IPS DF 19.7 (cell line): Measurements from ENCODE around the gene PTPRR.
"Not testable (repeated sequence)": the region's sequence is repeated elsewhere in the genome, so short reads cannot be mapped to it uniquely, and the experiment has no call there.

ENCODE experiments used
- DNase-seq: peaks from one replicate; pipeline ENCODE4 v3.0.0-alpha.2; 2013; ENCODE audit warnings: low read depth, low spot score

PTPRR gene

DNA sequence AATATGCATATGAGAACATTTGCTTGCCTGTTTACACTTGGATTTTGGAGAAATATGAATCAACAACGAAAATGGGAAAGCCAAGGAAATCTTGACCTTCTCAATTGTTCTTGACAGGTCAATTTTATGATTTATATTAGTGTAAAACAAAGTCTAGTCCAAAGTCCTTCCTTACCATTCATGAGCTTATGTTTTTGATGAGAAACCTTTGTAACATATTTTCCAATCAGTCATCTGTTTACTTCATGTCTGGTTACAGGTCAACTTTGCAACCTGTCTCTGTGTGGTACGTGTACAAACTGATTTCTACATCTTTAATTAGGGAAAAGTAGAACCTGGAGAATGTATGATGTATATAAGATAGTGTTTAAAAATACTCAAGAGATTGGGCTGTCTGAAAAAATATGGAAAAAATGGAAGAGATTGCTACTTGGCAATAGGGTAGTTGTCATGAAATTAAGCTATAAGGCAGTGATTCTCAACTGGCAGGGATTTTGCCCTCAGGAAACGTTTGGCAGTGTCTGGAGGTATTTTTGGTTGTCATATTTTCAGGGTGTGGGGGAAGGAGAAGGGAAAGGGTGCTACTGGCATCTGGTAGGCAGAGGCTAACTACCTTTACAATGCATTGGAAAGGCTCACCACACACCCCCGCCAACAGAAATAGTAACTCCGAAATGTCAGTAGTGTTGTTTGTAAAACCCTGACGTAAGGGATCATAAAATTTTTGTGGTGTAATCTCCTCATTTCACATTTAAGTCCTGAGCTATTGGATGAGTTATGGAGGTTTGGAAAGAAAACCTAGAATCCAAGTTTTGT is 172.9 kb downstream of the PTPRR start:
- no peak for DNase-seq

DNA sequence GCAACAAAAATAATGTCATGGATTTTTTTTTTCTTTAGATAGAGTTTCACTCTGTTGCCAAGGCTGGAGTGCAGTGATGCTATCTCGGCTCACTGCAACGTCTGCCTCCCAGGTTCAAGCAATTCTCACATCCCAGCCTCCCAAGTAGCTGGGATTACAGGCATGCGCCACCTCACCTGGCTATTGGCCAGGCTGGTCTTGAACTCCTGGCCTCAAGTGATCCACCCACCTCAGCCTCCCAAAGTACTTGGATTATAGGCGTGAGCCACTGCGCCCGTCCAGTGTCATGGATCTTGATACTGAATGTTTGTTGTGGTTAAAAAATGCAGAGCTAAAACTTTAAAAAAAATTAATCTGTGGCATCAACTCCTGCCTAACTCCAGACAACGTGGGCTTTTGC is 175.5 kb downstream of the PTPRR start:
- no peak for DNase-seq

DNA sequence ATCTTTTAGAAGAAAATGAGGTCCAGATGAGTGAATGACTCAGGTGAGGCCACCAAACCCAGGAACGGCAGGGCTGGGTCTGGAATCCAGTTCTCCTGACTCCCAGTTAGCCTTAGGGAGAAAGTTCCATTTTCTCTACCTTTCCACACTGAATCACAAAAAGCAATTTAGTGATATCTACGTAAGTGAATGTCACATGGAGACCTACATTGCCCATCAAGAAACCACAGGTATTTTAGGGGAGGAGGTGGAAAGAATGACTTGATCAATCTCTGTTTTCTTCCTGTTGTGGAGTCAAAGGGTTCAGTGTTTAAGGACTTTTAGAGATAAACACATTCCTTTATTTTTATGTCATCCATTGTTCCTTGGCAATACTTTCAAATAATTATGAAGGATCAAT is 176.4 kb downstream of the PTPRR start:
- DNase-seq: no peak

DNA sequence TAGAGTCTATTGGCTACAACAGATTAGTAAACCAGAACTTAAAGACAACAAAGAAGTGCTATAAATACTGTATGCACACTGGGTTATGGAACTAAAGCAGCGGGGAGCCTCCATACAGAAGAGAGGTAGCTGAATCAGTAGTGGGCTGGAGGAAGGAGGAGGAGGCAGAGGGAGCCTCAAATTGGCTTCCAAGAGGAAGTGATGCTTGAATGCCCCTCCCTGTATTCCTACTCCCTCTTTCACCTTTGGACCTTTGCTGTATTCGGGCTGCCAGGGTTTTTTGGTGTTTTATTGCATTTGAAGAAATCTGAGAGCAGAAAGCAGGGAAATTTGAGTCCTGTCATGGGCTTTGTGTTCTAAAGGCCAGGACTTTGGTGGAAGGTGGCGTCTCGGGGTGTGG is 179.3 kb downstream of the PTPRR start:
- DNase-seq: no peak

DNA sequence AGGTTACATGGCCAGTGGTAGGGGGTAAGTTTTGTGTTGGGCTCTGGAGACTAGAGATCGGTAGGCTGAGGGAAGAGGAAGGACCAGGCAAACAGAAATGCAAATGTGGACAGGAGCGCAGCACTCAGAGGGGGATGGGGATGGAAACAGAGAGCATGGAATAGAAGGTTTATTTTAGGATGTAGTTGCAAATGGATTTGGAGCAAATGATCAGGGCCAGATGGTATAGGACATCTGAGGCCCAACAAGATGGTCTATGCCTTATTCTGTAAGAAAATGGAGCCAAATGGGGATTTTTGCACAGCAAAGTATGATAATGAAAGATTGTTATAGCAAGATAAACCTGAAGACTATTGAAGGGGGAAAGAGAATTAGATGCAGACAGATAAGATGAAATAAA is 180.8 kb downstream of the PTPRR start:
- no peak for DNase-seq

DNA sequence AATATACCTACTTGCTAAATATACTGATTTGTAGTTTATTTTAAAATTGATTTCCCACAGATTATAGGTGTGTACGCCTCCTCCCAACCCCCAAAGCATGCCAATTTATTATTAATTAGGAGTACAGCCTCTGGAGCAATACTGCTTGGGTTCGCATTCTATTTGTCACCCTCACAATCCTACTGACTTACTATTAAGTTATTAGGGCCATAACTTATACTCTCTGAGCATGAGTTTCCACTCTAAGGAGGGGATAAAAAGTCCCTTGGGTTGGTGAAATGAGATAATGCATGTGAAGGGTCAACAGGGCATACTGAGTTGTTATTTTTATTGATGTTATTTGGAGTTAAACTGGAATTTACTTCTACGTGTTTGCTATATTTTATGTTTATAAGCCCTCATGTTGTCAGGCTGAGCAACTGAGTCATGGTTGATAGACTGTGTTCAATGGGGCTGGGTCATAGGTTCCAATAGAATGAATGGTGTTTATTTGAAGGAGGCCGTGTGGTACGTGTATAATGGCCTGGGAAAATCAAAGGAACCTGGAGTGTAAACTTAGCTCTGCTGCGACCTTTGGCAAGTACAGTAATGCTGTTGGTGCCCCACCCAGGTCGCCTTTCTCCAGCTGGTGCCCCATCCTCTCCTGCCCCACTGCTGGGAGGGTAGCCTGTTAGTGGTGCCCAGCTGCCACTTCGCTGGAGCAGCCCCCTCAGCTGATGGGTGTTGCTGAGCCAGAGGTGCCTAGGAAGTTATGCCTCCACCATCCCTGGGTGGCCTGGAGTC is 184.0 kb downstream of the PTPRR start:
- DNase-seq: no peak

DNA sequence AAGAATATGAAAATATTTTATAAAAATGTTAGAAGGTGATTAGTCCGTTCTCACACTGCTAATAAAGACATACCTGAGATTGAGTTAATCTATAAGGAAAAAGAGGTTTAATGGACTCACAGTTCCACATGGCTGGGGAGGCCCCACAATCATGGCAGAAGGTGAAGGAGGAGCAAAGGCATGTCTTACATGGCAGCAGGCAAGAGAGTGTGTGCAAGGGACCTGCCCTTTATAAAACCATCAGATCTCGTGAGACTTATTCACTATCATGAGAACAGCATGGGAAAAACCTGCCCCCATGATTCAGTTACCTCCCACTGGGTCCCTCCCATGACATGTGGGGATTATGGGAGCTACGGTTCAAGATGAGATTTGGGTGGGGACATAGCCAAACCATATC is 185.3 kb downstream of the PTPRR start:
- DNase-seq: not testable (repeated sequence)

DNA sequence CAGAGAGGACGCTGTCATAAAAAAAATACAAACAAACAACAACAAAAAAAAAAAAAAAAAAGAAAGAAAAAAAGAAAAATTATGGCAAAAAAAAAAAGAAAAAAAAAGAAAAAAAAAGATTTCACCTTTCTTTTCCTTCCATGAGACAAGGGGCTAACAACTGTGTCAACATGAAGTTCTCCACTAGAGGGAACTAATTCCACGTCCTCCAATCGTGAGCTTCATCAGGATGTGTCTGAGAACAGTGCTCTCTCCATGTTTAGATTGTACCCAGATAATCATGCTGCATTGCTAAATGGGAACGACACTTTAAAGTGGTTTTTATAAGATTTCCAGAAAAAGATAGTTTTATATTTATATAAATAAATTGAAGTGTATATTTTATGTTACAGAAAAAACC is 187.2 kb downstream of the PTPRR start:
- no peak for DNase-seq

DNA sequence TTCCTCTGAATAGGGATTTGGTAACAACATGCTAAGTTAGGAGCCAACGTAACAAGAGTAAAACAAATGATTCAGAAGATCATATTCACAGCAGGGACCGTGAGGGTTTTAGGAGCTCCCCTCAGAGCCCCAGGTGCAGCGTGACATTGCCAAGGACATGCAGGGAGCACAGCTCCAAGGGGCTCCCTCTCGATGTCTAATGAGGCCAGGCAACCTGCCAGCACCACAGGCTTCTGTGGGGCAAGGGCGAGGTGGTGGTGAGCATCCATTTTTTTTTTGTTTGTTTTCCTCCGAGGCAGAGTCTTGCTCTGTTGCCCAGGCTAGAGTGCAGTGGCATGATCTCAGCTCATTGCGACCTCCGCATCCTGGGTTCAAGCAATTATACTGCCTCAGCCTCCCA is 188.3 kb downstream of the PTPRR start:
- no peak for DNase-seq

DNA sequence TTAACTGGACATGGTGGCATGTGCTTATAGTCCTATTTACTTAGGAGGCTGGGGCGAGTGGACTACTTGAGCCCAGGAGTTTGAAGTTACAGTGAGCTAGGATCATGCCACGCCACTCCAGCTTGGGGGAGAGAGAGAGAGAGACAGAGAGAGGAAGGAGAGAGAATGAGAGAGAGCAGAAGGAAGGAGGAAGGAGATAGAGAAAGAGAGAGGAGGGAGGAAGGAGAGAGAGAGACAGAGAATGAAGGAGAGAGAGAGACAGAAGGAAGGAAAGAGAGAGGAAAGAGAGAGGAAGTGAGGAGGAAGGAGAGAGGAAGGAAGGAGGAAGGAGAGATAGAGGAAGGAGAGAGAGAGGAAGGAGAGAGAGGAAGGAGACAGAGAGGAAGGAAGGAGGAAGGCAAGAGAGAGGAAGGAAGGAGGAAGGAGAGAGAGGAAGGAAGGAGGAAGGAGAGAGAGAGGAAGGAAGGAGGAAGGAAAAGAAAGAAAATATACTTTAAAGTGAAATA is 189.8 kb downstream of the PTPRR start:
- no peak for DNase-seq

DNA sequence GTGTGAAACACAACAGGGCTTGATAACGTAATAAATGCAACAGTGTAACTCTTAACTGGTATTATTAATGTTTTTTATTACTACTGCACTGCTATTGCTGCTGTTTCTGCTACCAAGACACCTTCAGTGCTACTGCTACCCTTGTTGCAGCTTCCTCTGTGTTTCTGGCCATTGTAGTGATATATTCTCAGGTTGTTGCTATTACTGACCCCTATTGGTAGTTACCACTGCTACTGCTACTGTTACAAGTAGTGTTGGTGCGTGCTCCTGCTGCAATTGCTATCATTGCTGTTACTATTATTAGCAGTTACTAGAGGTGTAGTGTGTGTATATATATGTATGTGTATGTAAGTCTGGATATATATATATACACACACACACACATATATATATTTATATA is 196.1 kb downstream of the PTPRR start:
- DNase-seq: no peak

DNA sequence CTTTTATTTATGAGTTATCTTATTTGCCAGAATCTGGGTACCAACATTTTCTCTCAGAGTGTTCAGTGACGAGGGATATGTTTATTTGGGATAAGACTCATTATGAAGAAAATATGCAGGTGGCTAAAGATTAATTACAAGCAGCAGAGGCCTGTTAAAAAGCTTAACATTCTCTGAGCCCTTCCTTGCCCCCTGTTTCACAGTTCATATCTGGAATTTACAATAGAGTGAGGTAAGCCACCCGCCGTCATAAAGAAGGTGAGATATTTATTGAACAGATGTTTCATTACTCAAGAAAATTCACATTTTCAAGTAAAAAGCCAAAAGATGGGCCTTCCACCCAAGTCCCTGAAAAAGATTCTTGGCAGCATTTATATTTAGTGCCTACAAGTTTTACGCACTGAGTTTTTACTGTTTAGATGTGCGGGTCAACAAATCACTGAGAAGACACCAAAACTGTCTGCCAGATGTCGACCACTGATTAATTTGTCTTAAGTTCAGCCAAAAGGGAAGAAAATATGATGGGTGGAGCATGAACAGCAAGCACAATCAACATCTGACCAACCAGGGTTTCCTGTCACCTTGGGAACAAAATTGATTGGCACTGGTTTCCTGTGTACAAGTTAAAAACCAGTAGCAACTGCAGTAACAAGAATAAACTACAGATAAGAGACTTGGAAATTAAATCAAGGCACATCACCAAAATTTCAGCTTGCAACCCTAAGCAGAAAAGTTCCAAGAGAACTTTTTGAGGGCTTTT is 197.8 kb downstream of the PTPRR start:
- DNase-seq: no peak

DNA sequence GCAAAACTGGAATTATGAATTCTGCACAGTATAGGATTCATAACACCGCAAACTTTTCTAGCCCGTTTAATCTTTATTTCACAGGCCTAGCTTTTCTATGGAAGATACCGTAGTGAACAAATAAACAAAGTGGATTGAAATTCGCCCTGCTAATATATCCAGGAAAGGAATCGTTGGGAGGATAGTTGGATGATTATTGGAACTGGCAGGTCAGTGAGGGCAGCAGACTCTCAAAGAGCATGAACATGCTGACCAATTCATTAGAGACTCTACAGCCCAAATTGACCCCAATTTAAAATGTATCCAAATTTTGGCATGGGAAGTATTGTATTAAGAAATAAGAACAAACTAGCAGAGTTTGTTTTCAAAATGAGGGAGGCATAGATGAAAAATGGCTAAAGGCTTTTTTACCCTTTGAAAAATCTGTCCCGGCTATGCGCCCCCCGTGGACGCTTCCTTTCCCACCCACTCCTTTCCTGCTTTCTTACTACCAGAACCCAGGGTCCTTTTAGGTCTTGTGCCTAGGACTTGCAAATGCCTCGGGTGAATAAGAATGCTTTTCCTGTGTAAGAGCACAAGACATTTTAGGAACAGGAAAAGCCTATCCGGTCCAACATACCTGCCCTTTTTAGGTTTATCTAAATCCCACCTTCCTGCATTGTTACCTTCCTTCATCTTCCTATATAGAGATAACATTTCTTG is 198.7 kb downstream of the PTPRR start:
- DNase-seq: no peak

DNA sequence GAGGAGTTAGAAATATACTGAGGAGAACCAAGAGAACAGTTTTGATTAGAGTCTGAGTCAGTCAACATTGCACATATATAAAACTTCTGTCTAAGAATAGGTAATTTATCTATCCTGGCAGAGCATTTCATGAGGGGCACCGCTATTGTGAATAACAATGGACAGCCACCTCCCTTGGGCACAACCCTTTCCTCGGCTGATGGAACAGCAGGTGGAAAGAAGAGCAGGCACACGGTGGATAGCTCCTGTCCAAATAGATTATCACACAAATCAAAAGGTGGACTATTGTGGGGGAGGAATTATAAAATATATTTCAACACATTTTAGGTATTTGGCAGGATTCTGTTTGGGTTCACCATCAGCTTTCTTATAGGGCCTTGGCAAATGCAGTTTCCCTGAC is 199.3 kb downstream of the PTPRR start:
- DNase-seq: no peak

DNA sequence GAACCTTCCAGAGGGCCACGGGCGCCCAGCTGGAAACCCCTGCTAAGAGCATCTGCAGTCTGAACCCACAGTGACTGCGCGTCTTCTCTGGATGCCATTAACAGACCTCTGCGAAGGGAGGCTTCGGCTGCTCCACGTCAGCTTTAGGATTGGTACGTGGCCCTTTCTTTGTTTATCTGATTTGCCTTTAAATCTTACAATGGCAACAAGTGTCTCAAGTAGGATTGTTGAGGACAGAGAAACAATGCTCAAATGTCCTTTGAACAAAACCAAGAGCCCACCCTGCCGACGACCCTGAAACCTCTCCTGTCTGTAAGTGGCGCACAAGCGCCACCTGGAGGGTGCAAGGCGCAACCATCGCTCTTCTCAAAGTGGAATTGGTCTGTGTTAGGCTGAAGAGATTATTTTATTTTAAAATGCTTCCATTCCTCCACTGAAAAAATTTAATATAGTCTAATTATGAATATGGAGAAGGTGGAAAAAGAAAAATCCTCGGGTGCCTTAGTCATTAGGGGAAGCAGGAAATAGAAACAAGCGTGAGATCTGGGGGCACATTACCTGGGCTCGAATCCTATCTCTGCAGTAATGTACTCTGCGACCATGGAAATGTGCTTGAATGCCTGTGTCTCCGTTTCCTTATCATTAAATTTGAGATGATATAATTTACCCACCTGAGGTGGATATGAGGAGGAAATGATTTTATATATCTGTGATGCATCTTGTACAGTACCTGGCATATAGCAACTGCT is 200.7 kb downstream of the PTPRR start:
- no peak for DNase-seq

DNA sequence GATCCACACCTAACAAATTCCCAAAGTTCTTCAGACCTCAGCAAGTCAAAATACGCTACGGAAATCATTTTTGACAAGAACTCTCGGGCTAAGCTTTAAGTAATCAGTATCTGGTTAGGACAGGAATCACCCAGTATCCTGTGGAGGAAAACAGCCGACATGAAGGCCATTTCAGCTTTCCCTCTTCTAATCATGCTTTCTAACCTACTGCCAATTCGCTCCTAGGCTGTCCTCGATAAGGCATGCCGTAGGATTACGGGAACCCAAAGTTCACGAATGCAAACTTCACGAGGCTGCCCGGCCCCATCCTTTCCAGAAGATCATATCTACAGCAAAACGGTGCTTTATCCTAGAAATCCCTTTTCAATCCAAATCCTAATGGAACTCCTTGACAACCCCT is 201.5 kb downstream of the PTPRR start:
- DNase-seq: no peak

DNA sequence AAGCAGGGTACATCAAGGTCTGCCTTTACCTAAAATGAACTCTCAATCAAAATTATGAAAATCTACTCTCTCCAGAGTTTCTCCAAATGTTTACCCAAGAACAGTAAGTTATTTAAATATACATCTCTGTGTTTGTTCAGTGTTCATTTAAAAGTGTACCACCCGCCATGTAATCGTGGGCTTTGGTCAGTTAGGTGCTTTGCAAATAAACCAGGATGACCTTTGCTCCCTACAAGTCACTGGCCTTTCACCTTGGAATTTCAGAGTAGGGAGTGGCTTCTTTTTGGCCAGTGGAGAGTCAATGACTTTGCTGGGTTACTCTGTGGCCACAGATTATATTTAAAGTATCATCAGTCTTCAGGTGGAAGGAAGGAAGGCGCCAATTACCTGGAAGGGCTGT is 208.7 kb downstream of the PTPRR start:
- DNase-seq: no peak

DNA sequence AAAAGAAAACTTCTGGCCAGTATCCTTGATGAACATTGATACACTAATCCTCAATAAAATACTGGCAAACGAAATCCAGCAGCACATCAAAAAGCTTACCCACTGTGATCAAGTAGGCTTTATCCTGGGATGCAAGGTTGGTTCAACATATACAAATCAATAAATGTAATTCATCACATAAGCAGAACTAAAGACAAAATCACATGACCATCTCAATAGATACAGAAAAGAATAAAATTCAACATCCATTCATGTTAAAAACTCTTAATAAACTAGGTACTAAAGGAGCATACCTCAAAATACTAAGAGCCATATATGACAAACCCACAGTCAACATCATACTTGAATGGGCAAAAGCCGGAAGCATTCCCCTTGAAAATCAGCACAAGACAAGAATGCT is 211.5 kb downstream of the PTPRR start:
- no peak for DNase-seq

DNA sequence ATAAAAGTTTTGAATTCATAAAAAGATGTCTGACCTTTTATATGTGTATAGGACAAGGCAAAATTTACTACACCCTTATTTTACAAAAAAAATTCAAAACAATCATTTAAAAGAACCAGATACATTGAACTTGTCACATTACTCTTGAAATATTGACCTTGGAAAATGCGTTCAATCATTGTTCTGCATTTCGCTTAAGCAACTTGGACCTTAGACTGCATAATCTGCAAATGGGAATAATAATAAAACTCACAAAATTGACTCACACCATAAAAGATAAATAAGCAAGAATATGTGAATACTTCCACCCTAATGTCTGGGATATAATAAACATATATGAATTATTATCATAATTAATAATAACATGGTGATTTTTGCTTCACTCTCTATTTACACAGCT is 213.9 kb downstream of the PTPRR start:
- no peak for DNase-seq

DNA sequence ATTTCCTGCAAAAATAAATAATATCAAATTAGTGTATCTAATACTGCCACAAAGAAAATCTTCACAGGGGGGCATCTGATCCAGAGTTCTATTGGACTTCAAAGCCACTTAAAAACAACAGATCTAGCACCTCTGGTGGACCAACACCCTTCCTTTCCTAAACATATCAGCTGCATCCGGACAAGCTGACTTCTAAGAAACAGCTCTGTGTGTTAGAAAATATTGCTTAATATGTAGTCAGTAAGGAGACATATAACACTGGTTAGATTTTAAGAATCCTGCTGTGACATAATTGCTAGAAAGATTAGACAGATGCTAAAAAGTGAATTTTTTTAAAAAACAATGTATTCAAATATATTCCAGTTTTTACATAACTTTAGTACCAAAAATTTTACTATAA is 222.2 kb downstream of the PTPRR start:
- DNase-seq: no peak
